Ovary (tissue), 9 donors: Measurements from ENCODE around the gene PRKCH. TPM values are rescaled to one million over a fixed set of nuclear protein-coding genes. Genes with fewer than 3 reads are reported as not detected.

ENCODE experiments used
- DNase-seq, 5 donors: peaks; one replicate each; pipeline ENCODE4 v3.0.0-alpha.2; 2019 to 2020
- H3K27ac ChIP-seq, 2 donors: fragments of 200-600 bp; one replicate each; pipeline versions ENCODE4 v1.5.1 to v1.8.0; 2019 to 2022
- H3K27me3 ChIP-seq: fragments of 200-600 bp; one replicate; pipeline ENCODE4 v1.8.0; 2022
- H3K36me3 ChIP-seq: fragments of 200-600 bp; sonication (generic); one replicate; pipeline ENCODE4 v1.5.1; 2019
- H3K4me1 ChIP-seq: one replicate; pipeline ENCODE4 v1.8.1; 2013; ENCODE audit warnings: mild to moderate bottlenecking, moderate library complexity; ENCODE audit not compliant: insufficient read depth
- H3K4me3 ChIP-seq: fragments of 200-600 bp; sonication (generic); one replicate; pipeline ENCODE4 v1.5.1; 2017
- H3K9me3 ChIP-seq, 2 donors: fragments of 200-600 bp in 1 of 2; sonication (generic) in 1 of 2; one replicate each; pipeline versions ENCODE4 v1.5.1 to v1.8.1; 2013 to 2019; ENCODE audit warnings: mild to moderate bottlenecking in 1 of 2, moderate library complexity in 1 of 2
- EP300 ChIP-seq: sonication (generic); formaldehyde crosslinking; IDR thresholded peaks from one replicate; pipeline ENCODE4 v1.6.1; 2017; ENCODE audit warnings: antibody characterized with exemption
- POLR2A ChIP-seq: fragments of 450-650 bp; IDR thresholded peaks from one replicate; pipeline ENCODE4 v1.6.1; 2017; ENCODE audit warnings: antibody characterized with exemption, mild to moderate bottlenecking, moderate library complexity
- WGBS, 3 donors: extraction: QIAGEN DNeasy Blood & Tissue Kit in 1 of 3; methylation state at CpG; one replicate each; pipeline versions ENCODE4 v1.1.5 to v1.1.7; 2013 to 2017; 5-methylcytosine and 5-hydroxymethylcytosine counted together
- intact Hi-C, 4 donors: fragments of 100-400 bp; cut with DNase I; formaldehyde crosslinking; loops; one replicate each; pipeline versions ENCODE4 v1.11.0 to v1.15.1; 2022 to 2023
- polyA plus RNA-seq, 2 donors: library from polyadenylated mRNA; stranded (reverse); fragments of 200-250 nt in 1 of 2; fragments of 350-450 nt in 1 of 2; fragmentation: Illumina TruSeq in 1 of 2; extraction: RNeasy Lipid Tissue Mini Kit (QIAGEN cat#74804) in 1 of 2; gene quantifications; one replicate each; pipeline ENCODE4 v1.2.3, GENCODE V29; 2013 to 2014
- total RNA-seq, 7 donors: library from RNA; depleted of rRNA in 2 of 7; stranded (reverse); fragments of >200 nt in 2 of 7; fragmentation: NEBNext Ultra II Directional in 3 of 7; extraction: Animal tissue kit (Norgen Biotek cat#: 25700) in 3 of 7; gene quantifications; one replicate each; pipeline versions ENCODE4 v1.1.0 to v1.2.4, GENCODE V29; 2016 to 2023
- TF ChIP-seq, protein P1 (sequence below), 3 donors: fragments of 450-650 bp in 2 of 3; fragments of 200-600 bp in 1 of 3; IDR thresholded peaks; one replicate each; pipeline versions ENCODE4 v1.5.1 to v1.8.0; 2016 to 2022; ENCODE audit warnings: antibody characterized with exemption in 3 of 3, mild to moderate bottlenecking in 1 of 3
- donor health status: DM: no; HTN: no; CAD: no; lungs with moderate emphysema.
- donor health status: DM: no; HTN: no; CAD: no.
- donor health status: Bipolar disorder and iron deficiency.
- donor health status: DM: yes; HTN: yes; CAD: no.
- donor health status: DM: no; HTN: no; CAD: no.
- donor health status: DM: yes; HTN: yes; CAD: no.

Gene PRKCH
- total and polyA plus RNA-seq, 9 donors: 8.4 to 47.6 (median 15.9) TPM

DNA sequence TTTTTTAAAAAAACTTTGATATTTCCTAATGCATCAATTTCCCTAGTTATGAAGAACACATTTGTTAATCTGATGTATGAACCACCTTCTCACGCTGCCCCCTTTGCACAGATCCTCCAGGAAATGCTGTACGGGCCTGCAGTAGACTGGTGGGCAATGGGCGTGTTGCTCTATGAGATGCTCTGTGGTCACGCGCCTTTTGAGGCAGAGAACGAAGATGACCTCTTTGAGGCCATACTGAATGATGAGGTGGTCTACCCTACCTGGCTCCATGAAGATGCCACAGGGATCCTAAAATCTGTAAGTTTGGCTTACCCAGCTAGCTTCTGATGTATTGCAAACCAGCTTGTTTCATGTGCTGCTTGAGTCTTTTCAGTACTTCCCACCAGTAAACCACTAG, 208.9 kb downstream of the PRKCH start:
- Histone ChIP-seq H3K27ac (no peak overlapping the region), H3K4me3 (no peak overlapping the region), H3K9me3 (no peaks in the 10 kb centered on the region), H3K27me3 (no peaks in the 10 kb centered on the region), H3K4me1 (peaks cover 15% of the 10 kb centered on the region), H3K36me3 (no peaks in the 10 kb centered on the region)
- 81 to 87% (median 82%) methylated on average over 6 of the region's 6 CpGs for WGBS, 3 donors
- intact Hi-C loops: loop anchor here in 1 of 4 donors (10.0 kb wide), 1 partner anchor 45 kb away; no protein-coding TSS in a partner anchor
- TF ChIP-seq, protein P1, sequence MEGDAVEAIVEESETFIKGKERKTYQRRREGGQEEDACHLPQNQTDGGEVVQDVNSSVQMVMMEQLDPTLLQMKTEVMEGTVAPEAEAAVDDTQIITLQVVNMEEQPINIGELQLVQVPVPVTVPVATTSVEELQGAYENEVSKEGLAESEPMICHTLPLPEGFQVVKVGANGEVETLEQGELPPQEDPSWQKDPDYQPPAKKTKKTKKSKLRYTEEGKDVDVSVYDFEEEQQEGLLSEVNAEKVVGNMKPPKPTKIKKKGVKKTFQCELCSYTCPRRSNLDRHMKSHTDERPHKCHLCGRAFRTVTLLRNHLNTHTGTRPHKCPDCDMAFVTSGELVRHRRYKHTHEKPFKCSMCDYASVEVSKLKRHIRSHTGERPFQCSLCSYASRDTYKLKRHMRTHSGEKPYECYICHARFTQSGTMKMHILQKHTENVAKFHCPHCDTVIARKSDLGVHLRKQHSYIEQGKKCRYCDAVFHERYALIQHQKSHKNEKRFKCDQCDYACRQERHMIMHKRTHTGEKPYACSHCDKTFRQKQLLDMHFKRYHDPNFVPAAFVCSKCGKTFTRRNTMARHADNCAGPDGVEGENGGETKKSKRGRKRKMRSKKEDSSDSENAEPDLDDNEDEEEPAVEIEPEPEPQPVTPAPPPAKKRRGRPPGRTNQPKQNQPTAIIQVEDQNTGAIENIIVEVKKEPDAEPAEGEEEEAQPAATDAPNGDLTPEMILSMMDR (IDR thresholded peaks at IDR 0.05): no peak
- TF ChIP-seq EP300 (no peak), POLR2A (no peak)
- no peak for DNase-seq

DNA sequence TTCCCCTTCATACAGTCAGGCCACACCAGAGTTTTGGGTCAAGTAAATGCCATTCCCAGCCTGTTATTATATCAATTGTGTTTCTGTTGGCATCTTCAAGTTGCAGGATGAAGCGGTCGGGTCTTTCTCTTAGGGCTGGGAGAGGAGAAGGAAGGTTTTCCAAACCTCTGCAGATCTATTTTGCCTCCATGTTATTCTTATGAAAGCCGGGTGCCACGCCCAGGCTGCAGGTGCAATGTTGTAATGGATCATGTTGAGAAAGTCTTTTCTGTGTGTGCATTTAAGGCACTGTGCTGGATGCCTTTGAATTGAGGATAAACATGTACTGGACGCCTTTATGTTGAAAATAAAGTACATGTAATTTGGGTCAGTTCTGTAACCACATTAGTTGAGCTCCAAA, 209.5 kb downstream of the PRKCH start:
- TF ChIP-seq, protein P1 (IDR thresholded peaks at IDR 0.05): no peak
- TF ChIP-seq EP300: no peak
- no peaks in the 10 kb centered on the region for H3K27me3 ChIP-seq
- peaks cover 13% of the 10 kb centered on the region for H3K4me1 ChIP-seq
- intact Hi-C loops: loop anchor here in 1 of 4 donors (10.0 kb wide), 1 partner anchor 46 kb away; no protein-coding TSS in a partner anchor
- WGBS, 3 donors: 92 to 95% (median 95%) methylated on average over 5 of the region's 5 CpGs
- H3K36me3 ChIP-seq: no peaks in the 10 kb centered on the region
- H3K27ac ChIP-seq: no peak overlapping the region
- no peak overlapping the region for H3K4me3 ChIP-seq
- no peak for DNase-seq
- no peaks in the 10 kb centered on the region for H3K9me3 ChIP-seq

DNA sequence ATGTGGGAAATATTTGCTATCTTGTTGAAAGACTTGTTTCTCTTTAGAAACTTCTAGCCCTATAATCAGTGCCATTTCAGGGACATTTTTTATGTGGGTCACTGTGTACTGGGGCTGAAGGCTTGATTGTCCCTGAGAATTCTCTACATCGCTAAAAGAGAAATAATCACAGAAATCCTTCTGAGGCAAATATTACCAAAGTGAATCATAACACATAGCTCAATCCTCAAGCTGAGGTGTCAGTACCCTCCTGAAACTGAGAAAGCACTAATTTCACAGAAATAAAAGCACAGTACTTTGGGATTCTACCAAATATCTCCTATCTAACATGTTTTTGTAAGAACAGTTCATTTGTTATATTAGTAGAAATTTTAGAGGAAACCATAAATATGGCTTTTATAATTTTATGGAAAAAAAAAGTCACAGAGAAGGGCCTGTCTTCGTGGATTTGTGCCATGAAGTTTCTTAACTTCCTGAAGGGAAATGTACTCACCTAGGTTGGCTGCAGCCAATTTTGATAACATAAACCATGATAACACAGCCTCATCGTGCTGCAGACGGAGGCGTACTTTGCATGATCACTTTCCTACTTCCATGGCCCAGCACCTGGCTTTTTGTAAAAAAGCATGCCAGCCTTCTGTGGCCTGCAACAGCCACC, 210.2 kb downstream of the PRKCH start:
- intact Hi-C loops: loop anchor here in 1 of 4 donors (10.0 kb wide), 1 partner anchor 47 kb away; no protein-coding TSS in a partner anchor
- no peak overlapping the region for H3K4me3 ChIP-seq
- TF ChIP-seq, protein P1 (IDR thresholded peaks at IDR 0.05): no peak
- TF ChIP-seq EP300 (no peak), POLR2A (no peak)
- no peaks in the 10 kb centered on the region for H3K36me3 ChIP-seq
- no peak overlapping the region for H3K27ac ChIP-seq
- H3K4me1 ChIP-seq: peaks cover 8% of the 10 kb centered on the region
- no peak for DNase-seq
- 43 to 61% (median 46%) methylated on average over 5 of the region's 5 CpGs for WGBS, 3 donors
- H3K27me3 ChIP-seq: no peaks in the 10 kb centered on the region
- H3K9me3 ChIP-seq: no peaks in the 10 kb centered on the region

DNA sequence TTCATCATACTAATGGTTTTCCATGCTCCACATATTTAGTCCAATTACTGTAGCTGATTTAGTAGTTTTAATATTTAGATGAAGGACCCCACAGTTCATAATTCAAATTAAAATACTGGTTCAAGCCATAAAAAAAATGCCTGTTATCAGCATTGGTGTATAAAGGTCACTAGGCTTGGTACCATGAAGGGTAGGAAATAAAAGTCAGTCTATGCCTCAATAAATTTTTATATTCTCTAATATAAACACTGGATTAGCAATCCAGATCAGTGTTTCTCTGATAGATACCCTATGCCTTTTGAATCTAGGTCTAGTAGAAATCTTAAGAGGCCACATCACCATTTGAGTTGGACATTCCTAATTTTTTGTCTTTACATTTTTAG, 210.7 kb downstream of the PRKCH start:
- no peak overlapping the region for H3K27ac ChIP-seq
- no peaks in the 10 kb centered on the region for H3K9me3 ChIP-seq
- TF ChIP-seq, protein P1 (IDR thresholded peaks at IDR 0.05): no peak
- no peak for TF ChIP-seq POLR2A
- no peak for TF ChIP-seq EP300
- intact Hi-C loops: loop anchor here in 1 of 4 donors (10.0 kb wide), 1 partner anchor 47 kb away; no protein-coding TSS in a partner anchor
- DNase-seq: no peak
- no peak overlapping the region for H3K4me3 ChIP-seq
- H3K27me3 ChIP-seq: no peaks in the 10 kb centered on the region
- H3K4me1 ChIP-seq: peaks cover 5% of the 10 kb centered on the region
- no peaks in the 10 kb centered on the region for H3K36me3 ChIP-seq
